ENCODE measurements around the gene NFE2L3.
"Not testable (repeated sequence)": the region's sequence is repeated elsewhere in the genome, so short reads cannot be mapped to it uniquely, and the experiment has no call there.

Gene NFE2L3

GRCh38 chr7:26185844-26186180 lies 33.8 kb downstream of the NFE2L3 start:
- no peak for DNase-seq (ENCODE audit: low spot score)

GRCh38 chr7:26186364-26187311 lies 34.6 kb downstream of the NFE2L3 start:
- FAIRE-seq (no peak), DNase-seq (ENCODE audit: low spot score) (no peak)

More at GRCh38 chr7:26185844-26186180, 33.8 kb downstream of the NFE2L3 start:
- no peak for FAIRE-seq

- FAIRE-seq (no peak), DNase-seq (ENCODE audit: low spot score) (no peak)
These were observed 35.6 kb downstream of the NFE2L3 start for GRCh38 chr7:26187380-26188205.

- no peak for FAIRE-seq
- DNase-seq (ENCODE audit: low spot score) = no peak
These were observed 36.4 kb downstream of the NFE2L3 start for GRCh38 chr7:26188206-26188956.

GRCh38 chr7:26188957-26189541 lies 37.1 kb downstream of the NFE2L3 start:
- FAIRE-seq (no peak), DNase-seq (ENCODE audit: low spot score) (no peak)

- FAIRE-seq = no peak
- no peak for DNase-seq (ENCODE audit: low spot score)
These were observed 37.7 kb downstream of the NFE2L3 start for GRCh38 chr7:26189697-26190096.

GRCh38 chr7:26190417-26190869 lies 38.4 kb downstream of the NFE2L3 start:
- DNase-seq (ENCODE audit: low spot score) (no peak), FAIRE-seq (no peak)

GRCh38 chr7:26191233-26191973 lies 39.4 kb downstream of the NFE2L3 start:
- FAIRE-seq (no peak), DNase-seq (ENCODE audit: low spot score) (no peak)

- FAIRE-seq (no peak), DNase-seq (ENCODE audit: low spot score) (no peak)
These were observed 40.0 kb downstream of the NFE2L3 start for GRCh38 chr7:26191974-26192479.

GRCh38 chr7:26192485-26193087 lies 40.6 kb downstream of the NFE2L3 start:
- no peak for FAIRE-seq
- DNase-seq (ENCODE audit: low spot score) = no peak

- no peak for DNase-seq (ENCODE audit: low spot score)
These were observed 41.6 kb downstream of the NFE2L3 start for GRCh38 chr7:26193432-26194207.

GRCh38 chr7:26194764-26195163 lies 42.8 kb downstream of the NFE2L3 start:
- FAIRE-seq; DNase-seq (ENCODE audit: low spot score): not testable (repeated sequence)

More at GRCh38 chr7:26193432-26194207, 41.6 kb downstream of the NFE2L3 start:
- FAIRE-seq = no peak

GRCh38 chr7:26195182-26195581 lies 43.2 kb downstream of the NFE2L3 start:
- FAIRE-seq (no peak), DNase-seq (ENCODE audit: low spot score) (no peak)

GRCh38 chr7:26195867-26196657 lies 44.1 kb downstream of the NFE2L3 start:
- no peak for DNase-seq (ENCODE audit: low spot score)

GRCh38 chr7:26197153-26198115 lies 45.4 kb downstream of the NFE2L3 start:
- FAIRE-seq (no peak), DNase-seq (ENCODE audit: low spot score) (no peak)

More at GRCh38 chr7:26195867-26196657, 44.1 kb downstream of the NFE2L3 start:
- FAIRE-seq = no peak

GRCh38 chr7:26198133-26198780 lies 46.3 kb downstream of the NFE2L3 start:
- DNase-seq (ENCODE audit: low spot score) (no peak), FAIRE-seq (no peak)

Measured in urothelium cell line (cell line).